Skeletal muscle satellite cell (primary cell): Measurements from ENCODE around the gene LSM7.
"Not testable (repeated sequence)": the region's sequence is repeated elsewhere in the genome, so short reads cannot be mapped to it uniquely, and the experiment has no call there.

ENCODE experiments used
- H3K27me3 ChIP-seq: 2 replicates; pipeline ENCODE4 v1.7.0; 2013; ENCODE audit warnings: low read length; ENCODE audit not compliant: control insufficient read depth, insufficient read depth
- H3K36me3 ChIP-seq: 2 replicates; pipeline ENCODE4 v1.7.0; 2013; ENCODE audit warnings: mild to moderate bottlenecking, control low read depth, low read length; ENCODE audit not compliant: insufficient read depth
- H3K4me1 ChIP-seq: 2 replicates; pipeline ENCODE4 v1.7.0; 2013; ENCODE audit warnings: low read length; ENCODE audit not compliant: control insufficient read depth, insufficient read depth
- H3K4me2 ChIP-seq: 2 replicates; pipeline ENCODE4 v1.7.0; 2013; ENCODE audit warnings: mild to moderate bottlenecking, low read length
- H3K4me3 ChIP-seq: 2 replicates; pipeline ENCODE4 v1.7.0; 2013; ENCODE audit warnings: low read length
- H3K9ac ChIP-seq: 2 replicates; pipeline ENCODE4 v1.7.0; 2013; ENCODE audit warnings: mild to moderate bottlenecking, low read depth, low read length, moderate library complexity
- H3K9me3 ChIP-seq: replicated peaks from 2 replicates; pipeline ENCODE4 v1.7.0; 2013; ENCODE audit warnings: mild to moderate bottlenecking, control low read depth, low read length

The LSM7 gene

DNA sequence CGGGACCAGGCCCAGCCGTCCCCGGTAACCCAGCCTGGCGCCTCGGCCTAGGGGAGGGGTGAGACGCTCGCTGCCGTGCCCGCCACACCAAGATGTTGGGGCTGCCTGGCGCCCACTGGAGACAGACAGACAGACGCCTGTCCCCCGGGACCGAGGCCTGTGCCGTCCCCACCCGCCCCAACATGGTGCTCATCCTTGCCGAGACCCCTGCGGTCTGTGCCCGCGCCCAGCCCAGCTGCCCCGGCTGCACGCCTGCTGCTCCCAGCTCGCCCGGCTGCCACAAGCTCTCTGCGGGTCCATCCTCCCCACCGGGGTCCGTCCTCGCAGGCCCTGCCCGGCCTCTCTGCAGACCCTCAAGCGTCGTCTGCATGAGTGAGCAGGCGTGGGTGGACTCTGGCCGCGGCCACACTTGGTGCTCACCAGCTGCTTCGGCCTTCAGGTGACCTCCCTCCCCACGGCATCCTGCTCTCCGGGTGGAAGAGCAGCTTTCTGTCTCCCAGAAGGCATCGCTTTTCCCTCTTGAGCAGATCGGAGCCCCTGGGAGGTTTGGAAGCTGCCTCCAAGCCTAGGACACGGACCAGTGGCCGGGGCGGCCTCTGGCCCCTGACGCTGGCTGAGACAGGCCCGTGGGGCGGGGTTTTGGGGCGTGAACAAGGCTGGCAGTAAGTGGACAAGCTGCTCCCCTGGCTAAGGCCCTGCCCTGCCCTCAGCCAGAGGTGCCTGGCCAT, 24.9 kb upstream of the LSM7 start:
- Histone ChIP-seq H3K36me3 (peaks cover 15% of the 10 kb centered on the region), H3K9me3 (no peaks in the 10 kb centered on the region), H3K27me3 (peaks cover 1% of the 10 kb centered on the region), H3K4me1 (no peaks in the 10 kb centered on the region), H3K4me2 (no peak overlapping the region), H3K9ac (no peak overlapping the region), H3K4me3 (no peak overlapping the region)

DNA sequence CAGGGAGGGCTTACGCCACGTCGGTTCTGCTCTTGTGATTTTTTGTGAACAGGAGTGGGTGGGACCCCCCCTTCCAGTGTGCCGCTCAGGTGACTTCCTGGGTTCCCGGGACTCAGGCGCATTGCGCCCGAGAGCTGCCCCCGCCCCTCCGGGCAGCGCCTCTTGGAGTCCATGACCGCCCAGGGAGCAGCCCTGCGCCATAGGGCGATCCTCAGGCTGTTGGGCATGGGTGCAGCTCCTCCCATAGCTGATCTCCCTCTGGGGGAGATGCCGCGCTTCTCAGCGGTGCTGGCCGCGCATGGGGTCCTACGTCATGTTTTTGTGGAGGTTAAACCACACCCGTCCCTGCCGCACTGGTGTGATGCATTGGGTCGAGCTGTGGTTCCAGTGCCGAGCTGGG, 23.7 kb upstream of the LSM7 start:
- peaks cover 15% of the 10 kb centered on the region for H3K36me3 ChIP-seq
- no peak overlapping the region for H3K4me3 ChIP-seq
- no peaks in the 10 kb centered on the region for H3K27me3 ChIP-seq
- no peak overlapping the region for H3K4me2 ChIP-seq
- H3K4me1 ChIP-seq: no peaks in the 10 kb centered on the region
- H3K9ac ChIP-seq: no peak overlapping the region
- no peaks in the 10 kb centered on the region for H3K9me3 ChIP-seq

DNA sequence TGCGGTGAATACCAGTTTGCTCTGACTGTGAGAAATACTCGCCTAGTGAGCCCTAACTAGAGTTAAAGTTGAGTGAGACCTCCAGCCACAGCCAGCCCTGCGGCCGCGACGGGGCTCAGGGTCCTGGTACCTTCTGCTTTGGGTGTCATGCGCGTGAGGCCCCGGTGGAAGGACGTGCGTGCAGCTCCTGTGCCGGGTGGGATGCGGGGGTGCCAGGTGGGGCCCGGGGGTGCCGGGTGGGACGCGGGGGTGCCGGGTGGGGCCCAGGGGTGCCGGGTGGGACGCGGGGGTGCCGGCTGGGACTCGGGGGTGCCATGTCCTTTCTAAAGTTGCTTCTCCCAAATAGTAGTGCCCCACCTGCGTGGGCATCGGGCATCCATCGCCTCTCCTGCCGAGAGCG, 23.2 kb upstream of the LSM7 start:
- Histone ChIP-seq H3K4me1 (no peaks in the 10 kb centered on the region), H3K27me3 (no peaks in the 10 kb centered on the region), H3K9ac (no peak overlapping the region), H3K9me3 (no peaks in the 10 kb centered on the region), H3K4me2 (no peak overlapping the region), H3K36me3 (peaks cover 15% of the 10 kb centered on the region), H3K4me3 (no peak overlapping the region)

DNA sequence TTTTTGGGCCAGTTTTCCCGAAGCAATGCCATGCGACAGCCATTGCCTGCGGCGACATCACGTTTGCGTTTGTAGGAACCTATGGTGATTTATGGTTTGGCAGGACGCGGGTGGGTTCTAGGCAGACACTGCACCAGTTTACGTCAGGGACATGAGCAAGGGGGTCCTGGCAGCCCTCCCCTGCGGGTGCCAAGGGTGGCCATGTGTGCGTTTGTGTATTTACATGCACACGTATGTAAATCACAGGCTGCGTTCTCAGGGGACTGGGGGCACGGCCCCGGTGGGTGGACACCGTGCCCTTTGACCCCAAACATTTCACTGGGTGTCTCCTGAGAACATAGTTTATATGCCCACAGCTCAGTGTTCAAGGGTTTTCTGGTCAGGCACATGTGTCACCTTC, 22.3 kb upstream of the LSM7 start:
- peaks cover 15% of the 10 kb centered on the region for H3K36me3 ChIP-seq
- no peak overlapping the region for H3K4me2 ChIP-seq
- H3K27me3 ChIP-seq: no peaks in the 10 kb centered on the region
- H3K9ac ChIP-seq: no peak overlapping the region
- H3K9me3 ChIP-seq: no peaks in the 10 kb centered on the region
- no peak overlapping the region for H3K4me3 ChIP-seq
- H3K4me1 ChIP-seq: no peaks in the 10 kb centered on the region

DNA sequence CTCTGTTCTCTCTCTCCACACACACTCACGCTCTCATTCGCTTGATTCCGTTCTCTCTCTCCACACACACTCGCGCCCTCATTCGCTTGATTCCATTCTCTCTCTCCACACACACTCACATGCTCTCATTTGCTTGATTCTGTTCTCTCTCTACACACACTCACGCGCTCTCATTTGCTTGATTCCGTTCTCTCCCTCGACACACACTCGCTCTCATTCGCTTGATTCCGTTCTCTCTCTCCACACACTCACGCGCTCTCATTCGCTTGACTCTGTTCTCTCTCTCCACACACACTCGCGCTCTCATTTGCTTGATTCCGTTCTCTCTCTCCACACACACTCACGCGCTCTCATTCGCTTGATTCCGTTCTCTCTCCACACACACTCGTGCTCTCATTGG, 21.4 kb upstream of the LSM7 start:
- H3K4me2 ChIP-seq, H3K4me1 ChIP-seq, H3K4me3 ChIP-seq, H3K27me3 ChIP-seq, H3K9me3 ChIP-seq, H3K9ac ChIP-seq: not testable (repeated sequence)
- H3K36me3 ChIP-seq: peaks cover 15% of the 10 kb centered on the region

DNA sequence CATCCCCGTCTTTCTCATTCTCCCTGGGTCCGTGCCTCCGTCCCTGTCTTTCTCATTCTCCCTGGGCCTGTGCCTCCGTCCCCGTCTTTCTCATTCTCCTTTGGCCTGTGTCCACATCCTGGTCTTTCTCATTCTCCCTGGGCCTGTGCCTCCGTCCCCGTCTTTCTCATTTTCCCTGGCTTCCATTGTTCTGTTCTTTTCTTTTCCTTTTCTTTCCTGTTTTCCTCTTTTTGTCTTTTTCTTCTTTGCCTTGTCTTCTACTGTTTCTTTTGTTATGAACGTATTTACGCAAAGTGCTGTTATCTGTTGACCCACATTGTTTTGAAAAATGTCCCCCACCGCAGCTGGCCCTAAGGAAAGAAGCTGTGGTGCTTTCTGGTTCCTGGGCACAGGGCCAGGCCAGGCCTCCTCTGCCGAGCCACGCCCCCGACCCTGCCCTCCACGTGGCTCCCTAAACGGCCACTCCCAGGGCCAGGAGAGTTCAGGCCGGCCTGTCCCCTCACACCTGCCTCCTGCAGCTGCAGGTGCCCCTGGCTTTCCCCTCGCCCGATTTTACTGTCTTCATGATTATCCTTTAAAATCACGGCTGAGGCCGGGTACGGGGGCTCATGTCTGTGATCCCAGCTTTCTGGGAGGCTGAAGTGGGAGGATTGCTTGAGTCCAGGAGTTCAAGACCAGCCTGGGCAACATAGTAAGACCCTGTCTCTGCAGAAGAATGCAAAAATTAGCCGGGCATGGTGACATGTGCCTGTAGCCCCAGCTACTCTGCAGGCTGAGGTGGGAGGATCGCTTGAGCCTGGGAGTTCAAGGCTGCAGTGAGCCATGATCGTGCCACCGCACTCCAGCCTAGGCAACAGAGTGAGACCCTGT, 17.6 kb upstream of the LSM7 start:
- Histone ChIP-seq H3K9me3 (no peaks in the 10 kb centered on the region), H3K27me3 (no peaks in the 10 kb centered on the region), H3K9ac (no peak overlapping the region), H3K4me3 (no peak overlapping the region), H3K4me2 (no peak overlapping the region), H3K4me1 (no peaks in the 10 kb centered on the region), H3K36me3 (peaks cover 10% of the 10 kb centered on the region)

DNA sequence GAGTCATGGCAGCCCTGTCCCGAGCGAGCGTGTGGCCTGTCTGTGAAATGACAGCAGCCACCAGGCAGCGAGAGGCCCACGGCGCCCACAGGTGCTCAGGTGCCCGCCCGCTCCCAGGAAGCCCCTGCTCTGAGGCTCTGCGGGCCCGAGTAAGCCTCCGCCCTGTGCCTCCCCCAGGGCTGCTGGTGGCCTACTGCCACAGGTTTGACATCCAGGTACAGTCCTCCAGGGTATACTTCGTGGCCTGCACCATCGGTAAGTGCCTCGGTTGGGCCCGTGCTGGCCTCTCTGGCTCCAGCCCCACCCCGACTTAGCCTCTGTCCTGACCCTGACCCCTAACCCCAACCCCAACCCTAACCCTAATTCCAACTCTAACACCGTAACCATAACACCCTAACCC, 16.7 kb upstream of the LSM7 start:
- no peak overlapping the region for H3K4me3 ChIP-seq
- H3K9ac ChIP-seq: no peak overlapping the region
- H3K9me3 ChIP-seq: no peaks in the 10 kb centered on the region
- peaks cover 5% of the 10 kb centered on the region for H3K36me3 ChIP-seq
- no peaks in the 10 kb centered on the region for H3K27me3 ChIP-seq
- no peaks in the 10 kb centered on the region for H3K4me1 ChIP-seq
- H3K4me2 ChIP-seq: no peak overlapping the region

DNA sequence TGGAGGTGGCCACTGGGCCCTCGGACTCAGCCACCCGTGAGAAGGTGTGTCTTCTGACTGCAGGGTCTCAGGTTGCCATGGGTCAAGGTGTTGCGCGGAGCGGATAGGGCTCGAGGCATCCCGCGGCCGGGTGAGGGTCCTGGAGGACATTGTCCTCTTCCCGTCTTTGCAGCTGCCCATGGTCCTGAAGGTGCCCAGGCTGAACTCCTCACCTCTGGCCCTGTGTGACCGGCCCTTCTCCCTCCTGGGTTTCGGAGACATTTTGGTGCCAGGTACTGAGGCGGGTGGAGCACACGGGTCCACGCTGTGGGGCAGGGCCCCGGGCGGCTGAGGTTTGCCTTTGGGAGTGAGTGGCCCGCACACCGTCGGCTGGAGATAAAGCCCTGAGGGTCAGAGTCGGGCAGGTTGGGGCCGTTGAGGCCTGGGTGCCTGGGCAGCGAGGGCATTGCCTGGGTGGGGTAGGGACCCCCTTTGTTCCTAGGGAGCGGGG, 16.0 kb upstream of the LSM7 start:
- H3K4me3 ChIP-seq: no peak overlapping the region
- H3K27me3 ChIP-seq: no peaks in the 10 kb centered on the region
- H3K9ac ChIP-seq: no peak overlapping the region
- no peaks in the 10 kb centered on the region for H3K4me1 ChIP-seq
- peaks cover 6% of the 10 kb centered on the region for H3K36me3 ChIP-seq
- no peak overlapping the region for H3K4me2 ChIP-seq
- H3K9me3 ChIP-seq: no peaks in the 10 kb centered on the region

DNA sequence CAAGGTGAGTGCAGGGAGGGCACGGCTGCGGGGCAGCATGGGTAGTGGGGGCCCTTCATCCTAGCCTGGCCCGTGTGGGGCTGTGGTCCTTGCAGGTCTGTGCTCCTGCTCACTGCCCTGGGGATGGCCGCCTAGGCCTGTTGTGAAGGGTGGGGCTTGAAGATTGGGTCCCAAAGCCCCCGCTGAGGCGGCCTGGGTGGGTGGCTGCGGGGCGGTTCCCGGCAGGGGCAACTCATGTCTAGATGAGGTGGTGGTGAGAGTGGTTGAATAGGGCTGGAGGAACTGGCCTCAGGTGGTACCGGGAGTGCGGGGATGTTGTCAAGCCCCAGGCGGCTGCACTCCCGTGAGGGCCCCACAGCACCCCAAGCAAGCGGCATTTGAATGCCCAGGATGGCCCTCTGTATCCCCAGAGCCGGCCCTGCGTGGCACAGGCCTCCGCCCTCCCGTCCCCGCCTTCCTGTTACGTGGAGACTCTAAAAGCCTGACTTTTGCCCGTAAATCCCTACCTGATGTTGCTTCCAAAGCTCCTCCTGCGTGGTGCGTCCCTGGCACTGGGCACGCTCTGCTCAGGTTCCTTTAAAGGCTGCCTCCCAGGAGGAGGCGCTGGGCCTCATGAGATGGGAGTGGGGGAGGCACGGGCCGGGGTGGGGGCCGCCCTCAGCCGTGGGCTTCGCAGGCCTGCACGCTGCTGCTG, 15.1 kb upstream of the LSM7 start:
- Histone ChIP-seq H3K4me1 (no peaks in the 10 kb centered on the region), H3K9ac (no peak overlapping the region), H3K27me3 (no peaks in the 10 kb centered on the region), H3K9me3 (no peaks in the 10 kb centered on the region), H3K36me3 (peaks cover 6% of the 10 kb centered on the region), H3K4me2 (no peak overlapping the region), H3K4me3 (no peak overlapping the region)

DNA sequence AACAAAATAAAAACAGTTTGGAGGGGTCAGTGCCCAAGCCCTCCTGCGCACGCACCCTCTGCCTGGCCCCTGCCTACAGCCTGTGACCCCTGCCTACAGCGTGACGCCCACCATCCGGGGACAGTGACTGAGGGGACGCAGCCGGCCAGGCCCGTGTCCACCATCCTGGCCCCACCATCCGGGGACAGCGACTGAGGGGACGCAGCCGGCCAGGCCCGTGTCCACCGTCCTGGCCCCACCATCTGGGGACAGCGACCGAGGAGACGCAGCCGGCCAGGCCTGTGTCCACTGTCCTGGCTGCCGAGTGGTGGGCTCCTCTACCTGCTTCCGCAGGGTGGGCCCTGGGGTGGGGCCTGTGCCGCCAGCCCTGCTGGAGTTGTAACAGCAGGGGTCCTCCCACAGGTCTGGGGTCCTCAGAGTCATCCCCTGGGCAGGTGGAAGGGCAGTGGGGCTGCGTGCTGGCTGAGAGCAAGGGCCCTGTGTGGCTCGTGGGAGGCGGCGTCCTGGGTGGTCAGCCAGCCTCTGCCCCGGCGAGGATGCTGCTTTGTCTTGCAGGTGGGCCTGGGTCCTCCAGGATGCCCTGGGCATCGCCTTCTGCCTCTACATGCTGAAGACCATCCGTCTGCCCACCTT, 14.4 kb upstream of the LSM7 start:
- peaks cover 6% of the 10 kb centered on the region for H3K36me3 ChIP-seq
- H3K27me3 ChIP-seq: no peaks in the 10 kb centered on the region
- H3K9me3 ChIP-seq: no peaks in the 10 kb centered on the region
- H3K4me3 ChIP-seq: no peak overlapping the region
- no peak overlapping the region for H3K9ac ChIP-seq
- no peaks in the 10 kb centered on the region for H3K4me1 ChIP-seq
- no peak overlapping the region for H3K4me2 ChIP-seq

DNA sequence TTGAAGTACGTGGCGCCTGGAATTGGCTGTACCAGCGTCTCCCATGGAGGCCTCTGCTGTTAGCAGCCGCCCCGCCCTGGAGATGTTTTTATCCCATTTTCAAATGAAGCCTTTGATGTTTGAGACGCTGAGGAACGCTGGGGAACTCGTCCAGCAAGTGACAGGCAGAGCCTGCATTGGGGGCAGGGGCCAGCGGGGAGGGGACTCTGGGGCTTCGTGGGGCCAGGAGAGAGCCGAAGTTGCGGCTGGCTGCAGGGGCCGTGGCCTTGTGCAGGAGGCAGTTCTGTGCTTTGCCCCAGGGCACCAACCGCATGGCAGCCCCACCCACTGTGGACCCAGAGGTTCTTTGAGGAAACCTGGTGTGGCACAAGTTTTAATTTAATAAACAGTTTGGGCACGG, 13.6 kb upstream of the LSM7 start:
- Histone ChIP-seq H3K36me3 (peaks cover 6% of the 10 kb centered on the region), H3K4me1 (no peaks in the 10 kb centered on the region), H3K9ac (no peak overlapping the region), H3K4me2 (no peak overlapping the region), H3K27me3 (no peaks in the 10 kb centered on the region), H3K4me3 (no peak overlapping the region), H3K9me3 (no peaks in the 10 kb centered on the region)
